ENCODE measurements around the gene RELN. TPM values are rescaled to one million over a fixed set of nuclear protein-coding genes. Genes with fewer than 3 reads are reported as not detected.
A peak's percentile ranks its signal among the peaks of the same experiment; 100 is the strongest.

The RELN gene
- polyA plus RNA-seq, 1 experiment = 4.3 TPM

DNA sequence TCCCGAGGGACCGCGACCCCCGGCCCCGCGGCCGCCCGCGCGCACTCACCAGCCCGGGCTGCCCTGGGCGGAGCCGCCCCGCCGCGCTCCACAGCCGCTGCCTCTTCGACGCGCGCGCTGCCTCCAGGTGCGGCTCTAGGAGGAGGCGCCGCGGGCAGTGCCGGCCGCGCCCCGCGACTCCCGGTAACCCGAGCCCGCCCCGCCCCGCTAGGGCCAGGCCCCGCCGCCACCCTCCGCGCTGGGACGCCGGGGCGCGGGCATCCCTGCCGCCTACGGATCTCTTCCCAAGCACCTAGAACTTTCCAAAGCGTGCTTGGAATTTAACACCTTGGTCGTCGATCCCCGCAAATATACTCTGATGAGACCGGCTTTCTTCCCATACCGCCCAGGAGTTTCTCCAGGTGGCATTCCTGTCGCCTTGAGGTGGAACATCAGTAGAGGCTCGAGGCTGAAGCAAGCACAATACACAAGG, 543.4 kb downstream of the RELN start, which contains the start of gene SLC26A5:
Gene SLC26A5, minus strand, starts transcription at position 159 of the 472 bp plus-strand sequence. CDS start 24,693 bp downstream, outside the sequence.
- TF ChIP-seq, protein P1, sequence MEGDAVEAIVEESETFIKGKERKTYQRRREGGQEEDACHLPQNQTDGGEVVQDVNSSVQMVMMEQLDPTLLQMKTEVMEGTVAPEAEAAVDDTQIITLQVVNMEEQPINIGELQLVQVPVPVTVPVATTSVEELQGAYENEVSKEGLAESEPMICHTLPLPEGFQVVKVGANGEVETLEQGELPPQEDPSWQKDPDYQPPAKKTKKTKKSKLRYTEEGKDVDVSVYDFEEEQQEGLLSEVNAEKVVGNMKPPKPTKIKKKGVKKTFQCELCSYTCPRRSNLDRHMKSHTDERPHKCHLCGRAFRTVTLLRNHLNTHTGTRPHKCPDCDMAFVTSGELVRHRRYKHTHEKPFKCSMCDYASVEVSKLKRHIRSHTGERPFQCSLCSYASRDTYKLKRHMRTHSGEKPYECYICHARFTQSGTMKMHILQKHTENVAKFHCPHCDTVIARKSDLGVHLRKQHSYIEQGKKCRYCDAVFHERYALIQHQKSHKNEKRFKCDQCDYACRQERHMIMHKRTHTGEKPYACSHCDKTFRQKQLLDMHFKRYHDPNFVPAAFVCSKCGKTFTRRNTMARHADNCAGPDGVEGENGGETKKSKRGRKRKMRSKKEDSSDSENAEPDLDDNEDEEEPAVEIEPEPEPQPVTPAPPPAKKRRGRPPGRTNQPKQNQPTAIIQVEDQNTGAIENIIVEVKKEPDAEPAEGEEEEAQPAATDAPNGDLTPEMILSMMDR (IDR thresholded peaks at IDR 0.05; ENCODE audit: insufficient read depth, low read depth, low read length) = no peak
- H3K27me3 ChIP-seq (ENCODE audit: control insufficient read depth, insufficient read depth, low read length) = peaks cover 8% of the 10 kb centered on the region
- H3K4me3 ChIP-seq (ENCODE audit: low read depth, low read length) = peak within 1 kb of the TSS; percentile 21
- no peaks in the 10 kb centered on the region for H3K36me3 ChIP-seq (ENCODE audit: control insufficient read depth, insufficient read depth, low read length)
- CTCF ChIA-PET = interaction anchor here (1.4 kb wide), 1 partner anchor 28 kb away, joined by 5 read pairs; no protein-coding TSS in a partner anchor
- DNase-seq (ENCODE audit: low read depth) = no peak
- POLR2A ChIA-PET = no interaction called here

DNA sequence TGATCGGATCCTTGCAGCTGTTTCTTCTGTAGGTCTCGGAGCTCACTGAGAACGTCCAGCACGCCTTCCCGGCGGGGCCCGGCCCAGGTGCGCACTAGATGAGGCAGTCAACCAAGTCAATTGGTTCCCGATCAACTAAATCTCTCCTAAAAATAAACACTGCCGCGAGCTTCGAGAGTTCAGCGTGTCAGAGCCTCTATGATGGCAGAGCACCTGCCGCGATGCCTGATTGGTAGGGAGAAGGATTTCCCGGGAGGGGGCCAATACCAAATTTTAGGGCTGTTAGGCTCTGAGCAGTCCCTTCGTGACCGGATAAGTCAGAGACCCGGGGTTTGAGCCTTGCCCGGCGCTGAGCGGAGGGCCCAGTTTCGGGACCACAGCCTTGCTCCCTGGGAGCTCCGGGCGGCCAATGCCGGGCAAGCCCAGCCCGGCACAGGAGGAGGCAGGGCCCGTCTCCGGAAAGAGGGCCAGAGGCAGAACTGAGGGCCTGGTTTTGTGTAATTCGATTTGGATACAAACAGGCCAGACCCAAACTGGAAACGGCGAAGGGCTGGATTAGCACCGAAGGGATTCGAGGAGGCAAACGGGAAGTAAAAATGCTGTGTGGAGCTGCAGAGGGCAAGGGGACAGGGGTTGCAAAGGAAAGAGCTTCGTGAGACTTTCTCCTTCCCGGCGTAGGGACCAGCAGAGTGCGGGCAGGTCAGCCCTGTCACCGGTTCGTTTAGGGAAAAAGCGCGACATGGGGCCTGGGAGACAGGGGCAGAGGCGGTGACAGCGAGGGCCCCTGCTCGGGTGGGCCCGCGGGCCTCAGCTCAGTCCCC, 544.0 kb downstream of the RELN start:
- ChIA-PET CTCF (interaction anchor here (0.8 to 1.4 kb wide), 2 partner anchors 12 to 27 kb away, joined by 4 to 5 read pairs; no protein-coding TSS in a partner anchor), POLR2A (no interaction called here)
- peaks cover 8% of the 10 kb centered on the region for H3K27me3 ChIP-seq (ENCODE audit: control insufficient read depth, insufficient read depth, low read length)
- H3K36me3 ChIP-seq (ENCODE audit: control insufficient read depth, insufficient read depth, low read length) = no peaks in the 10 kb centered on the region
- TF ChIP-seq, protein P1 (IDR thresholded peaks at IDR 0.05; ENCODE audit: insufficient read depth, low read depth, low read length) = no peak
- peak overlapping the region; percentile 21 for H3K4me3 ChIP-seq (ENCODE audit: low read depth, low read length)
- no peak for DNase-seq (ENCODE audit: low read depth)

DNA sequence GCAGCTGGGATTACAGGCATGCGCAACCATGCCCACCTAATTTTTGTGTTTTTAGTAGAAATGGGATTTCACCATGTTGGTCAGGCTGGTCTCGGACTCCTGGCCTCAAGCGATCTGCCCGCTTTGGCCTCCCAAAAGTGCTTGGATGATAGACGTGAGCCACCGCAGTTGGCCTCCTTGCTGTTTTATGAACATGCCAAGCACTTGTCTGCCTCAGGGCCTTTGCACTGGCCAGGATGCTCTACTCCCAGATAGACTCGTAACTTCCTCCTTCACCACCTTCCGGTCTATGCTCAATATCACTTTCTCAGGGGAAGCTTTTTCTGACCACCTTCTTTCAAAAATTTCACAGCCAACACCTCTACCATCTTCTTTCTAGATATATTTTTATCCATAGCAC, 549.8 kb downstream of the RELN start:
- Histone ChIP-seq H3K4me3 (ENCODE audit: low read depth, low read length) (no peak overlapping the region), H3K27me3 (ENCODE audit: control insufficient read depth, insufficient read depth, low read length) (no peaks in the 10 kb centered on the region; the same call in 1 of the 2 replicates), H3K36me3 (ENCODE audit: control insufficient read depth, insufficient read depth, low read length) (no peaks in the 10 kb centered on the region)
- POLR2A ChIA-PET = no interaction called here
- CTCF ChIA-PET = no interaction called here
- DNase-seq (ENCODE audit: low read depth) = no peak
- TF ChIP-seq, protein P1 (IDR thresholded peaks at IDR 0.05; ENCODE audit: insufficient read depth, low read depth, low read length) = no peak

DNA sequence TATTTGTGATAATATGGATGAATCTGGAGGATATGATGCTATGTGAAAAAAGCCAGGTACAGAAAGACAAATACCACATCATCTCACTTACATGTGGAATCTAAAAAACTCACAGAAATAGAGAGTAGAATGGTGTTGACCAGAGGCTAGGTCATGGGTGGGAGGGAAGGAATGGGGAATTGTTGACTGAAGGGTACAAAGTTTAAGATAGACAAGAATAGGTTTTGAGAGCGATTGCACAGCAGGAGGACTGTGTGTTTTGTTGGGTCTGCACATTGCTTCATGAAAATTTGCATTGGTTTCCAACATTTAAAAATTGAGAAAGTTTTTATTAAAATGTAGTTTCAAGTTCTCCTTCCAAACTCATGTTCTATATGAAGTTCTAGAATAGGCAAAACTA, 551.8 kb downstream of the RELN start:
- POLR2A ChIA-PET = no interaction called here
- TF ChIP-seq, protein P1 (IDR thresholded peaks at IDR 0.05; ENCODE audit: insufficient read depth, low read depth, low read length) = no peak

GRCh38 chr7:103432712-103433111, 556.7 kb downstream of the RELN start:
- ChIA-PET POLR2A (no interaction called here), CTCF (no interaction called here)
- H3K27me3 ChIP-seq (ENCODE audit: control insufficient read depth, insufficient read depth, low read length) = no peaks in the 10 kb centered on the region
- no peaks in the 10 kb centered on the region for H3K36me3 ChIP-seq (ENCODE audit: control insufficient read depth, insufficient read depth, low read length)
- DNase-seq (ENCODE audit: low read depth) = no peak
- TF ChIP-seq, protein P1 (IDR thresholded peaks at IDR 0.05; ENCODE audit: insufficient read depth, low read depth, low read length) = no peak
- H3K4me3 ChIP-seq (ENCODE audit: low read depth, low read length) = no peak overlapping the region

More for the DNA sequence above, 551.8 kb downstream of the RELN start:
- Histone ChIP-seq H3K36me3 (ENCODE audit: control insufficient read depth, insufficient read depth, low read length) (no peaks in the 10 kb centered on the region), H3K27me3 (ENCODE audit: control insufficient read depth, insufficient read depth, low read length) (no peaks in the 10 kb centered on the region), H3K4me3 (ENCODE audit: low read depth, low read length) (no peak overlapping the region)
- CTCF ChIA-PET = no interaction called here
- DNase-seq (ENCODE audit: low read depth) = no peak

All from BJ (cell line).